ENCODE measurements around the gene RAB3C. TPM values are rescaled to one million over a fixed set of nuclear protein-coding genes. Genes with fewer than 3 reads are reported as not detected.

RAB3C gene
- total RNA-seq, 1 donor from 2014 or later: not detected

Other genes starting within 250 kb of the RAB3C start
- gene PLK2, start 123.0 kb upstream of the RAB3C start, total RNA-seq: 4.6 and 8.2 TPM in 2 replicates
- gene GAPT, start 91.6 kb upstream of the RAB3C start, total RNA-seq: not detected in 2 replicates

Data from T-helper 1 cell treated with Interleukin-12 subunit alpha and Interleukin-12 subunit beta and Interleukin-4 antibody, amounts not matched to agents 30 ng/mL and 1 ng/mL, for 36 hours (primary cell).